Thyroid gland (tissue), 4 donors: Measurements from ENCODE around the gene RSPH10B2.
"Not testable (repeated sequence)": the region's sequence is repeated elsewhere in the genome, so short reads cannot be mapped to it uniquely, and the experiment has no call there.

Experiments used
- CTCF ChIP-seq, 6 experiments: fragments of 200-600 bp in 3 of 6; fragments of 450-650 bp in 3 of 6; sonication (generic) in 3 of 6; IDR thresholded peaks; one replicate each; pipeline ENCODE4 v1.5.1; 2016 to 2019; ENCODE audit warnings: antibody characterized with exemption in 6 of 6, mild to moderate bottlenecking in 2 of 6, inconsistent platforms in 1 of 6, moderate library complexity in 1 of 6
- POLR2A ChIP-seq, 2 donors: fragments of 450-650 bp; IDR thresholded peaks; one replicate each; pipeline ENCODE4 v1.6.1; 2017; ENCODE audit warnings: antibody characterized with exemption in 2 of 2, mild to moderate bottlenecking in 2 of 2, moderate library complexity in 1 of 2

GRCh38 chr7:6744410-6745100, 9.3 kb upstream of the RSPH10B2 start:
- not testable (repeated sequence) for TF ChIP-seq POLR2A, CTCF (IDR thresholded peaks at IDR 0.05)
